ENCODE results near the gene IFNE.

- TF ChIP-seq FOXM1 (IDR thresholded peaks at IDR 0.05; ENCODE audit: borderline replicate concordance) (no peak), LEF1 (IDR thresholded peaks at IDR 0.05; ENCODE audit: borderline replicate concordance) (no peak), ARNT (IDR thresholded peaks at IDR 0.05) (no peak)
These were observed 31.3 kb upstream of the IFNE start for GRCh38 chr9:21513431-21513830.
